DMS153 treated with DMSO at 0.1 percent for 48 hours (cell line): ENCODE measurements around the gene XAB2.
A peak's percentile ranks its signal among the peaks of the same experiment; 100 is the strongest.
"Not testable (repeated sequence)": the region's sequence is repeated elsewhere in the genome, so short reads cannot be mapped to it uniquely, and the experiment has no call there.

Experiments
- DNase-seq: peaks from one replicate; lab custom pipeline; 2025; ENCODE audit not compliant: unreplicated experiment; lab: John Stamatoyannopoulos, UW

Gene XAB2

GRCh38 chr19:7650148-7650547 is 20.8 kb upstream of the XAB2 start:
- DNase-seq, result no peak

DNA sequence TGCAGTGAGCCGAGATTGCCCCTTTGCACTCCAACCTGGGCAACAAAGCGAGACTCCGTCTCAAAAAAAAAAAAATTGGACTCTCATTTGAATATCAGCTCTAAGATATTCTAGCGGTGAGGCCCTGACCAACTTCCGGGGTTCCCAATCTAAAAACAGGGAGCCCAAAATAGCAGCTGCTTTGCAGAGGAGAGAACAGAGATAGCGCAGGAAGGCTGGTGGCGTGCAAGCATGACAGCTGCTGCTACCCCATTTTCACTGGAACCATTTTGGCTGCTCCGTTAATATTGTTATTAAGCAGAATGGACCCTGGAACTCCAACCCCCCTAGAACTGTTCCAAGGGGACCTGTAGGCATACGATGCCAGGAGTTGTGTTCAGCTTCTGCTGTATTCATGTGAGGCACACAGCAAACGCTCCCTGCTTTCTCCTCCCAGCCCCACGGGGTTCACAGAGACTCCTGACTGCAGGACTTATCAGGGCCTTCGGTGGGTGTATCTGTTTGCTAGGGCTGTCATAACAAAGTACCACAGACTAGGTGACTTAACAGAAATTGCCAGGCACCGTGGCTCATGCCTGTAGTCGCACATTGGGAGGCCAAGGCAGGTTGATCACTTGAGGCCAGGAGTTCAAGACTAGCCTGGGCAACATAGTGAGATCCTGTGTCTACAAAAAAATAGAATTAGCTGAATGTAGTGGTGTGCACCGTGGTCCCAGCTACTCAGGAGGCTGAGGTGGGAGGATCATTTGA is 19.1 kb upstream of the XAB2 start:
- DNase-seq, result no peak

DNA sequence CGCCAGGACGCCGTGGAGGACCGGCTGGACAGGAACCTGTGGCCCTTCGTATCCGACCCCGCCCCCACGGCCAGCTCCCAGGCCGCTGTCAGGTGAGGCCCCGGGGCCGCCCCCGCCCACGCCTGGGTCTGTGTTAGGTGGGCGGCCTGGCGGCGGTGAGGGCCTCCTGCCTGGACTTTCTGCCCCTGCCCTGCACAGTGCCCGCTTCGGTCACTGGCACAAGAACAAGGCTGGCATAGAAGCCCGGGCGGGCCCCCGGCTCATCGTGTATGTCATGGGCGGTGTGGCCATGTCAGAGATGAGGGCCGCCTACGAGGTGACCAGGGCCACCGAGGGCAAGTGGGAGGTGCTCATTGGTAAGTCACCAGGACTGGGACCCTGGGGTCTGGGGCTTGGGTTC is 17.8 kb upstream of the XAB2 start:
- DNase-seq, result no peak

GRCh38 chr19:7646426-7646700 is 17.0 kb upstream of the XAB2 start:
- DNase-seq, result no peak

DNA sequence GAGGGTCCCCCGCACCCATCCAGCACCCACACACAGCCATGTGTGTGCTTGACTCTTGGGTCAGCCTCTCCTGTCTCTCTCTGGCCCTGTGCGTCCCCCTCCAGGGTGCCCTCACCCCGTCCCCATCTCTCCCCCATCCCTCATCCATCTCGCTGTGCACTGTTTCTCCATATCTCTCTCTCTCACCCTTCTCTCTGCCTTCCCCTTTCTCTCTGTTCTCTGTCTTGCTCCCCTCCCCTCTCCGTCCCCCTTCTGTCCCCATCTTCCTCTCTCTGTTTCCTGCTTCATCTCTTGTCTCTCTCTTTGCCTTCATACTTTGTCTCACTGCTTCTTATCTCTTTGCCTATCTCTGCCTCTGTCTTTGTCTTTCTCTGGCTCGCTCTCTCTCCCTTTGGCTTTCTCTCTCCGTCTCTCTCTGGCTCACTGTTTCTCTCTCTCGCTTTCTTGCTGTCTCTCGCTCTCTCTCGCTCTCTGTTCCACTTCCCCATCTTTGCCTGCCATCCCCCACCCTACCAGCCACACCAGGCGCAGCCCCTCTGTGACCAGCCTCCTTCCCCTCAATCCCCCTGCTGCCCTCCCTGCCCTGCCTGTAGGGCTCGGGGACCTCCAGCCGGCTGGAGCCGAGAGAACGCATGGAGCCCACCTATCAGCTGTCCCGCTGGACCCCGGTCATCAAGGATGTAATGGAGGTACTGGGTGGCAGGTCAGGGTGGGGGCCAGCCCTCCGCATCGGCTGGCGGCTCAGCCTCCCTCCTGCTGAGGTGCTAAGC is 16.5 kb upstream of the XAB2 start:
- no peak for DNase-seq

DNA sequence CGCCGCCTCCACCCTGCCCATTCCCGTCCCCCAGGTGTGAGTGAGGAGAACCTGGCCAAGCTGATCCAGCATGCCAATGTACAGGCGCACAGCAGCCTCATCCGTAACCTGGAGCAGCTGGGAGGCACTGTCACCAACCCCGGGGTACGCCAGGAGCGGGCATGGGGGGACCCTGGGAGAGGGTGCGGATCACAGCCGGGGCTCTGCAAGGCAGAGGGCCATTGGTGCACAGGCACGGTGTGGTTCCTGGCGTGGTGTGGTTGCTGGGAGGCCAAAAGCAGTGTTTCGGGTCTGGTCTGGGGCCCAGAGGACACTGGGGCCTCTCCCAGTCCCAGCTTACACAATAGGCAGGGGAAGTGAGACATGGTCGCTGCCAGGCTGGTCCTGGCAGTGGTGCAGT is 15.8 kb upstream of the XAB2 start:
- DNase-seq, result no peak

- DNase-seq, result no peak
Observed at GRCh38 chr19:7644550-7644877, 15.2 kb upstream of the XAB2 start.

GRCh38 chr19:7643629-7644549 is 14.5 kb upstream of the XAB2 start:
- DNase-seq, result not testable (repeated sequence)

- DNase-seq, result no peak
Observed at GRCh38 chr19:7643031-7643415, 13.7 kb upstream of the XAB2 start.

GRCh38 chr19:7642295-7643030 is 13.1 kb upstream of the XAB2 start:
- no peak for DNase-seq

DNA sequence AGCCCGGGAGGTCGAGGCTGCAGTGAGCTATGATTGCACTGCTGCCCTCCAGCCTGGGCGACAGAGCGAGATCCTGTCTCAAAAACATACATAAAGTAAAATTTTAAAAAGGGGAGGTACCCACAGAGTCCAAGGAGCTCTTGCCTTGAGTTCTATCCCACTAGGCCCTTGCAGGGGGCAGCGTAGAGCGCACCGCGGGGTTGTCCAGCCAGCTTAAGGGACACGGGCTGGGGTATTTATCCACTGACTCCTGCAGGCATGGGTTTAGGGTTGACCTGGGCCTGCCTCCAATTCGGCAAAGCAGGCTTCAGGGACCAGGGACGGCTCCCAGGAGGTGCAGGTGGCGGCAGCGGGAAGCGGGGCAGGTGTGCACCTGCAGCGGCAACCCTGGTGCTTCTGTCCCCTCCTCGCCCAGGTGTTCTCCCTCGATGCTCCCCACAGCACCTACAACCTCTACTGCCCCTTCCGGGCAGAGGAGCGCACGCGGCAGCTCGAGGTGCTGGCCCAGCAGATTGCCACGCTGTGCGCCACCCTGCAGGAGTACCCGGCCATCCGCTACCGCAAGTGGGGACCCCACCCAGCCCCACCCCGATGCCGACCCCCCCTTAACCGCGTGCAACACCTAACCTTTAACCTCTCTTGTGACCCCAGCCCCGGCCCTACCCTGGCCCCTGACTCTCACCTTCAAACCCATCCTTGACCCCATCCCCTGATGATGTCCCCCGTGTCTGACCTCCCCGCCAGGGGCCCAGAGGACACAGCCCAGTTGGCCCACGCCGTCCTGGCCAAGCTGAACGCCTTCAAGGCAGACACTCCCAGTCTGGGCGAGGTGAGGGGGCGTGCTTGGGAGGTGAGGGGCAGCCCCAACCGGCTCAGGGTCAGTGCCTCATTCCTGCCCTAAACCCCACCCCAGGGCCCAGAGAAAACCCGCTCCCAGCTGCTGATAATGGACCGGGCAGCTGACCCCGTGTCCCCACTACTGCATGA is 12.2 kb upstream of the XAB2 start:
- DNase-seq, result no peak

DNA sequence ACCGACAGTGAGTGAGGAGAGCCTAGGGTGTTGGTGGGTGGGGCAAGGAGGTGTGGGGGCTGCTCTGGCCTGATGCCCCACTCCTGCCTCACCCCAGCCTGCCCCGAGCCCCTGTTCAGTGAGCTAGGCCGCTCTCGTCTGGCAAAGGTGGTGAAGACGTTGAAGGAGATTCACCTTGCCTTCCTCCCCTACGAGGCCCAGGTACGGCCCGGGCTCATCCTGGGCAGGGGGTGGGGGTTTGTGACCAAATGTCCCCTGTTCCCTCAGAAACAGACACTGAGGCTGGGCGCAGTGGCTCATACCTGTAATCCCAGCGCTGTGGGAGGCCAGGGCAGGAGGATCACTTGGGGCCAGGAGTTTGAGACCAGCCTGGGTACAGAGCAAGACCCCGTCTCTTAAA is 11.5 kb upstream of the XAB2 start:
- DNase-seq, result no peak

GRCh38 chr19:7639863-7640348 is 10.6 kb upstream of the XAB2 start:
- DNase-seq, result no peak

DNA sequence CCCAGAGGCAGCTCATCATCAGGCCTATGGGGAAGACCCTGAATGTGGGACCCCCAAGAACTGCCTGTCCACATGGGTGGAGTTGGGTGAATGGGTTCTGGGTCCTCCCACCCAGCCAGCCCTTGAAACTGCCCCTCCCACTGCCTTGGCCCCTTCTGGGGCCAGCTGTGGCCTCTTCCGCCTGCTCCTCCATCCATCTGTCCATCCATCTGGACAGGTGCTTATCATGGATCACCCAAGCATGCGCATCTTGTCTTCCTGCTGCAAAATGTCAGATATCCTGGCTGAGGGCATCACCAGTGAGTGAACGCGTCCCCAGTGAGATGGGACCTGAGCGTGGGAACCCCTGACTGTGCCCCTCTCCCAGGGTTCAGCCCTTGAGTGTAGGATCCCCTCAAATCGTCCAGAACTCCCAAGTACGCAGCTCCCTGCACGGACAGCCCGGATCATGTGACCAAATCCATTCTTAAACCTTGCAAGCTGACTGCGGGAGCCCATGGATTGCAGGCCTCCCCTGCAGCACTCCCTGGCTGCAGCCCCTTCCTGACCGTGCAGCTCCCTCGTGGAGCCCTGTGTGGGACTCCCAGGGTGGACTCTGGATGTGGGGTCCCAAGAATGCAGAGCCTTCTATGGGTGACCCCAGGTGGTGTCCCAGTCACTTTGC is 9.6 kb upstream of the XAB2 start:
- no peak for DNase-seq

DNA sequence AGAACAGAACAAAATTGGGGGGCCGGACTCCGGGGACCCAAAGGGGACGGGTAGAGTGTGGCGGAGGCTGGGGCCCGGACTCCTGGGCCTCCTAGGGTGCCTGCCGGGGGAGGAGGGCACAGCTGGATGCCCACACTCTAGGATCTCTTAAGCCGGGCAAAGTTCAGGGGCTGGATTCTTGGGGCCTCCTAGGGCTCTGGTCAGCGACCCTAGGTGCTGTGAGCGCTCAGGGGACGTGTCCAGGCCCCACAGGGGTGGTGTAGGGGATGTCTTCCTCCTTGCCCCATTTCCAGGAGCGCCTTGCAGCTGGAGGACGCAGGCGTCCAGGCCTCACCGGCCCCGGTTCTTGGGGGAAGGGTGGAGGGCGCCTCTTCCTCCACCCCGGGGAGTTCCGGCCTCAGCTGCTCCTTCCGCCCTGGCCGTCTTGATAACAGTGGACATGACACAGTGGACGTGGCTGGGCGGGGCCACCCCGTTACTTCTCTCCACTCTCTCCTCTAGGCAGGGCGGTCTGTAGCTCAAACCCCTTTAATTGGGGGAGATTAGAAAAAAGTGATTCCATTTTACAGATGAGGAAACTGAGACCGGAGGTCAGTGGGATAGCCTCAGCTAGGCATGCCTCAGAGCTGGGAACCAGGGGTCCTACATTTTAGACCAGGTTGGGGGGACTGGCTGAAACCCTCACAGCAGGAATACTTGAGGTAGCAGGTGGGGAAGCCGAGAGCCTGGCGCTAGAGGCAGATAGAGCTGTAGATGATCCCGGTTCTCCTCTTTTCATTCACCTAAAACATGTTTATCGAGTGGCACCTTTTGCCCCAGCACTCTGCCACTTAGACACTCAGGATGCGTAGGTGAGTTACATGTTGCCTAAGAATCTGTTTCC is 8.3 kb upstream of the XAB2 start:
- DNase-seq, result no peak

- DNase-seq, result peak; percentile 67
Observed at GRCh38 chr19:7636691-7637373, 7.5 kb upstream of the XAB2 start, which contains the start of gene STXBP2. Gene STXBP2 (plus strand): TSS chr19:7637110. CDS start chr19:7637150, 40 bp downstream.

DNA sequence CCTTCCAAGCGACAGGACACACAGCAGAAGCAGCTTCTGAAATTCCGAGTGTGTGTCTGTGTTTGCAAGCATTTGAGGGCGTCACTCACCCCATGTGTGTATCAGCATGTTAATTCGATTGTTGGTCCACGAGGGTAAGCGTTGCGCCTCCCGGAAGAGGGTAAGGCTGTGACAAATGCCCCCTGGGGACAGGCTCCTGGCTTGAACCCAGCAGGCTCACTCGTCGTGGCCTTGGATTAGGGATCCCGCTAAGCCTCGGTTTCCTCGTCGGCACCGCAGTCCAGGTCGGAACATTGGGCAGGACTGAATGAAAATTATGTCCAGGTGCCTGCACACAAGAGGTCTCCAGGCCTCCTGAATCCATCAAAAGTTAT is 7.0 kb upstream of the XAB2 start:
- no peak for DNase-seq

- DNase-seq, result no peak
Observed at GRCh38 chr19:7635670-7636069, 6.3 kb upstream of the XAB2 start.
